GM13976 (cell line): ENCODE results near the gene NT5E.

Experiments used
- DNase-seq: peaks from one replicate; pipeline ENCODE4 v3.0.0; 2012; ENCODE audit warnings: low spot score
- CTCF ChIP-seq: IDR thresholded peaks from 2 replicates; pipeline ENCODE4 v1.5.1; 2012; ENCODE audit warnings: borderline replicate concordance, mild to moderate bottlenecking; ENCODE audit not compliant: insufficient read depth; ENCODE audit errors: extremely low read depth, missing control alignments, control extremely low read depth
- in situ Hi-C: fragments of 300-500 bp; cut with MboI; formaldehyde crosslinking; loops from one replicate; pipeline ENCODE4 v1.12.0; 2022; ENCODE audit warnings: low sequenced_read_pairs, mixed read lengths, inconsistent platforms; ENCODE audit not compliant: unreplicated experiment

Gene NT5E

GRCh38 chr6:85468326-85468725 is 18.4 kb downstream of the NT5E start:
- in situ Hi-C loops = no loop called here

GRCh38 chr6:85469276-85470022 is 19.6 kb downstream of the NT5E start:
- DNase-seq = no peak
- in situ Hi-C loops = no loop called here
- TF ChIP-seq CTCF = no peak

More at GRCh38 chr6:85468326-85468725, 18.4 kb downstream of the NT5E start:
- no peak for TF ChIP-seq CTCF
- DNase-seq = no peak

- DNase-seq = no peak
- in situ Hi-C loops = no loop called here
- TF ChIP-seq CTCF = no peak
Observed at GRCh38 chr6:85470023-85470410, 20.1 kb downstream of the NT5E start.

- DNase-seq = no peak
- in situ Hi-C loops = no loop called here
- TF ChIP-seq CTCF = no peak
Observed at GRCh38 chr6:85472744-85473143, 22.9 kb downstream of the NT5E start.

GRCh38 chr6:85473748-85474147 is 23.9 kb downstream of the NT5E start:
- in situ Hi-C loops = no loop called here
- TF ChIP-seq CTCF = no peak
- DNase-seq = no peak

- no peak for TF ChIP-seq CTCF
- in situ Hi-C loops = no loop called here
- DNase-seq = no peak
Observed at GRCh38 chr6:85476532-85476931, 26.6 kb downstream of the NT5E start.
